Head of caudate nucleus (tissue), 42 donors: ENCODE results near the gene IKZF2.
"Not testable (repeated sequence)": the region's sequence is repeated elsewhere in the genome, so short reads cannot be mapped to it uniquely, and the experiment has no call there.

Source experiments
- DNase-seq, 42 donors: peaks; one replicate each; pipeline versions ENCODE4 v3.0.0 to v3.0.0-alpha.2; 2020 to 2021; ENCODE audit warnings: mixed read lengths in 7 of 42
- intact Hi-C: fragments of 100-400 bp; cut with DNase I; formaldehyde crosslinking; loops from one replicate; pipeline ENCODE4 v1.15.0; 2022

Gene IKZF2

DNA sequence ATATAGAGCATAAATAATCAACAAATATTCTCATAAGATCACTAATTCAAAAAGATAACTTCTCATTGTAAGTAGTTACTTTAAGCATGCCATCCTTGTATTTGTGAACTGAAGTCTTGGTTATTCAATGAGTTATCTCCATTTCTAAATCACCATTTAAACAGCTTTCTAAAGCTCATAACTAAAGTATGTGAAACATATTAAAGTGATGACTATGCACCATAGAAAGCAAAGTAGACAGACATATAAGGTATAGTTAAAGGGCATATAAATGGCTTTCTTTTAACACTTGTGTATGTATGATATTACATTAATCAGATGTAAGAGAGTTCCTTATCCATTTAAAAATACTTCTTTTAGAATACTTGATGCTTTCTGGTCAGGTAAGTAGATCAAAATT is 83.5 kb downstream of the IKZF2 start:
- no peak for DNase-seq
- intact Hi-C loops, result no loop called here

GRCh38 chr2:213066443-213066743 is 85.0 kb downstream of the IKZF2 start:
- no peak for DNase-seq
- intact Hi-C loops, result no loop called here

DNA sequence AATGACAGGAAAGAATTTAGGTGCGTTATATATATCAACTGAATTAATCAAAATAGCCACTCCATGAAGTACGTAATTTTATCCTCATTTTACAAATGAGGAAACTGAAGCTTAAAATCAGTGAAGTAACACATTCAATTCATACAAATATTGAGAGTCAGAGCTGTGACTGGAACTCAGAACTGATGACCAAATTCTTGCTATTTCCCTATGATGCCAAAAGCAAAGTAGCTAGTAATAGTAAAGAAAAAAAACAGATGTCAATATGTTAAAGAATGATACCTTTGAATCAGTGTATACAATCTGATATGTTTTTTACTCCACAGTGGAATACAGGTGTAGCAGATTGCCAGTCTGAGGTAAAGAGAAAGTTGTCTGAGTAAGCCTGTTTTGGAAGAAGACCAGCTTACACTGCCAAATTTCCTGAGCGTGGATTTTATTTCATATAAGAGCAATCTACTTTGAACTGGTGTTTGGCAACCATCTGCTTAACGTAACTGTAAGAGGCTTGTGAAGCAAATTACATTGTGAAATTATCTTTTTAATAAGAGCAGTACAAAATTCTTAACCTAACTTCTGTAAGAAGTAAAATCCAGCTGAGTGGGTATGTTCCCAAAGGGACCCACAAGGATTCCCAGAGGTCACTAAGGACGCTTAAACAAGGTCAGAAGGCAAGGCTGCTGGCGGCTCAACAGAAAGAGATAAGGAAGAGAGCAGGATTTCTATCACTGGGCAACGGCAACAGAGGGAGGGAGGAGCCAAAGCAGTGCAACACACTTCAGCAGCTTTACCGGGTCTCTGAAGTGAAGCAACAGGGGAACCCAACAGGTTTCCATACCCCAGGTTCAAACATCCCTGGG is 85.6 kb downstream of the IKZF2 start:
- DNase-seq, result no peak

DNA sequence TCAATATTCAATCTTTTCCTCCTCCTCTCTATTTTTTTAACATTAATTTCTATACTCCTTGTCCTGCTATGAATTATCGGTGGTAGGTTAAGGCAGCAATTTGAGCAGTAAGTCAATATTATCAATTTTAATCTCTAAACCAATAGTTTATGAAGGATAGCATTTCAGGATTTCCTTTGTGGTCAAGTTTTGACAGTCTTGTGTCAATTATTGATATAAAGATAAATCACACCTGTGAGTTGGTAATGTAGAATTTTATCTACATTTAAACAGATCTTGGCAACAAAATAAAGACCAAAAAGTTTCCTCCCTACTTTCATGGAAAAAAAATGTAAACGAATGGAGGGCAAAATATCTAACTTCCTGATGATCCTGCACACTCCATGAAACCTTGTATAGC is 87.3 kb downstream of the IKZF2 start:
- no peak for DNase-seq
- intact Hi-C loops, result no loop called here

More for the DNA sequence above, 85.6 kb downstream of the IKZF2 start:
- intact Hi-C loops, result no loop called here

DNA sequence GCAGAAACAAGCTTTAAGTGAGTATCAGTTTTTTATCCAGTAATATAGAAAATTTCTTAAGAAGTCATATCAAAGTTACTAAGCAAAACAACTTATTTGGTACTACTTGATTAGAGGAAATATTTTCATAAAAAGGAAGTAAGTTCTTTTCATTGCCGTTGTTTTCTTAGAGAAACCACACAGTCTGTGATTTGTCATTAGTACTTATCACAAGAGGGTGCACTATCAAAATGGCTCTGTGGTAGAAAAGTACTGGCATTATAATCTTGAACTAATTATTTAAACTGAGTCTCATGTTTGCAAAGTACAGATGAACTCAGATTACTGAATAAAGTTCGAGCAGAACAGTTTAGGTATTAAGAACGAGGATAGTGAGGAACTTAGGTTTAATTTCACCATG is 93.4 kb downstream of the IKZF2 start:
- intact Hi-C loops, result no loop called here
- DNase-seq, result no peak

DNA sequence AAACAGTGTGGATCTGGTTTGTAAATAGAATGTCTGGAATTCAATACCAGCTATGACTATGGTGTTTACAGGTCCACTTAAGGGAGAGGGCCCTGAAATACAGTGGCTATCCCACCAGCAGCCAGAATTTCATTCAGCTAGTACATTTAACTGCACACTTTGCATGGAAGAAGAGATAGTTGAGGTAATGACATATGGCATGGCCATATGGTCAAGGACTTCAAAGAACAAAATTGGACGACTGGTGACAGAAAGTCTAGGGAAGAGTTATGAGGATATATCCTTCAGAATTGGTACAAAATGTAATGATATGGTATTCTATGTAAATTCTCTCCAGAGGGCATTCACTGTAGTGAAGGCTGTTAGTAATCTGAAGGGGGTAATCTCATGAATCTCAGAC is 105.0 kb downstream of the IKZF2 start:
- intact Hi-C loops, result no loop called here

DNA sequence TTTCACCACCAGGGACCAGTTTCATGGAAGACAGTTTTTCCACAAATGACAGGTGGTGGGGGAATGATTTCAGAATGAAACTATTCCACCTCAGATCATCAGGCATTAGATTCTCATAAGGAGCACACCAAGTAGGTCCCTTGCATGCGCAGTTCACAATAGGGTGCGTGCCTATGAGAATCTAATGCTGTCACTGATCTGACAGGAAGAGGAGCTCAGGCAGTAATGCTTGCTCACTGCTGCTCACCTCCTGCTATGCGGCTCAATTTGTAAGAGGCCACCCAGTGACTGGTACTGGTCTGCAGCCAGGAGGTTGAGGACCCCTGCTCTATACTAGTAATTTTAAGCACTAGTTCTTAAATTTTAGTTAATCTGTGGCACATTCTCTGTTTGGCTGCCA is 107.8 kb downstream of the IKZF2 start:
- DNase-seq, result no peak
- intact Hi-C loops, result no loop called here

More for the DNA sequence above, 105.0 kb downstream of the IKZF2 start:
- DNase-seq, result no peak

DNA sequence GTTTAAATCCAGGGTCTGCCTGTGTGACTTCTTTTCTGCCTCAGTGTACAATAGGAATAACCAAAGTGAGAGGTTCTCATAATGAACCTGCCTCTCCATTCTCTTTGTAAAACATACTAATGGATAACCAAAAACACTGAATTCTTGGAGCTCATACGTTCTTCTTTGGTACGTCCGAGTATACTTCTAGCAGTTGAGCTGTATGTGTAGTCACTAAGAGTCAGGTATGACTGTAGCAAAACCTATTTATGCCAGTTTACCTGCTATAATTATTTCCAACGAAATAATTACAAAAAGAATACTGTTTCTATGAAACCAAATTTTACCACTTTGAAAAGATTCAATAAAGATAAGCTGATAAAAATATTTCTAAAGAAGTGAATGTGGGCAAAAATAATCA is 109.2 kb downstream of the IKZF2 start:
- DNase-seq, result no peak
- intact Hi-C loops, result no loop called here

GRCh38 chr2:213036836-213037235 is 114.6 kb downstream of the IKZF2 start:
- intact Hi-C loops, result no loop called here
- DNase-seq, result no peak

DNA sequence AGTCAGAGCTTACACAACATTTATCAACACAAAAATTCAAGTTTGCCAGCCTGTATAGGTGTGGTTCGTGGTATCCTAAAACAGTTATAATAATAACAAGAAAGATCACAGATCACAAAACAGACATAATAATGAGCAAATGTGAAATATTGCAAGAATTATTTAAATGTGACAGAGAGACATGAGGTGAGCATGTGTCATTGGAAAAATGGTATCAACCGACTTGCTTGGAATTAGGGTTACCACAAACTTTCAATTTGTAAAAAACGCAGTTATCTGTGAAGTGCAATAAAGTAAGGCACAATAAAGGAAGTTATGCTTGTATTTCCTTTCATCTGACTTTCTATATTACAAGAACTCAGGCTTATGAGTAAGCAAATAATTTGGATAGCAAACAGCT is 116.8 kb downstream of the IKZF2 start:
- no peak for DNase-seq
- intact Hi-C loops, result no loop called here

- DNase-seq, result no peak
- intact Hi-C loops, result no loop called here
These were observed 118.8 kb downstream of the IKZF2 start for GRCh38 chr2:213032607-213033006.

DNA sequence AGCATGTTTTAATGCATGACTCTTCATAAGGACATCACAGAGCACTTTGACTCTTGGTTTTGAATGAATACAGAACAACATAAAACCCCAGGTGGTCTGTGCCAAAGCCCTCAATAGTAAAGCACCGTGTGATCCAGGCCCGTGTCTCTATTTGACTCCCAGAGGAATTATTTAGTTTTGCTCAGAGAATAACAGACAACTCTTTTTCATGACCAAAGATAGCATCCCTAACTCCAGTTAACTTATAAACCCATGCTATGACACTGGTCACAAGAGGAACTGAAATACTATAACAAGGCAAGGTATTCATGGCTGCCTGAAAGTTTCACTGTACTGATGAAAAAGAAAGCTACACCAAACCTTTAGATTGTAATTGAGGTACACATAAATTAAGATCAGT is 128.4 kb downstream of the IKZF2 start:
- intact Hi-C loops, result no loop called here
- no peak for DNase-seq

- intact Hi-C loops, result no loop called here
- no peak for DNase-seq
These were observed 129.2 kb downstream of the IKZF2 start for GRCh38 chr2:213021971-213022899.

- DNase-seq, intact Hi-C loops: not testable (repeated sequence)
These were observed 130.5 kb downstream of the IKZF2 start for GRCh38 chr2:213020913-213021312.

GRCh38 chr2:213020268-213020667 is 131.1 kb downstream of the IKZF2 start:
- DNase-seq, result no peak
- intact Hi-C loops, result no loop called here

- no peak for DNase-seq
- intact Hi-C loops, result no loop called here
These were observed 132.0 kb downstream of the IKZF2 start for GRCh38 chr2:213019368-213019767.

DNA sequence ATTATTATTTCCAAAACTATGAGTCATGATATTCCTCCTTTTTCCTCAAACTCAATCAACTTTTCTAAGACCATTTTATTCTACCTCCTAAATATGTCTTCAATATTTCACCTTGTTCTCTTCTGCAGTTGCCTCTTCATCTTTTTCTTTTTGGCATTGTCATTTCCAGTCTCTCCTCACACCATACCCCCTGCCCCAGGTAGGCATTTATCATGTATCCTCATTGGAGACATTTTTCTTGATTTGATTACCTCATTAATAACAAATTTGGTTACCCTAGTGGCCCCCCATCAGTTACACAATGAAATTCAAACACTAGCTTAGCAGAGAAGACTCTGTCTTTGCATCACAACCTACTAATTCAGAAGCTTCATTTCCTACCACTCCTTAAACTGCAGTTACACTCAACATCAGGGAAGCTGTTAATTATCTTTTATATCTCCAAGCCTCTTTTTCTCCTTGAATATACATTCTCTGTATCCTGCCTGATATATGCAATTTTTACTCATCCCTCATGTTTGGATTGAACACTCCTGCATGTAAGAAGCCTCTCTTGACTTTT is 133.0 kb downstream of the IKZF2 start:
- no peak for DNase-seq
- intact Hi-C loops, result no loop called here

DNA sequence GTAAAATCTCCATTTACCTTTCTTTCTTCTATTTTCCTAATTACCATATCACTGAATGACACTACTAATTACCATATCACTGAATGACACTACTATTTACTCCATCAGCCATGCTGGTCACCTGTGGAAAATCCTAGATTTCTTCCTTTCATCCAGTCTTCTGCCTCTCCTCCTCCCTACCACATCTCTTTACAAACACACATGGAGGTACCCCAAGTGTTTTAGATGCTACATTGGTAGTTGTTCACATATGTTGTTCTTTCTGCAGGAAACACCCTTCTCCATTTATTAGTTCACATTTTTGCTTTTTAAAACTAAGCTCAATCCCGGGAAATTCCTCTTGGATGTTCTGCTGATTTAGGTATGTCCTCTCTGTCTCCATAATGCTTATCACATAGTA is 134.0 kb downstream of the IKZF2 start:
- intact Hi-C loops, result no loop called here
- no peak for DNase-seq

DNA sequence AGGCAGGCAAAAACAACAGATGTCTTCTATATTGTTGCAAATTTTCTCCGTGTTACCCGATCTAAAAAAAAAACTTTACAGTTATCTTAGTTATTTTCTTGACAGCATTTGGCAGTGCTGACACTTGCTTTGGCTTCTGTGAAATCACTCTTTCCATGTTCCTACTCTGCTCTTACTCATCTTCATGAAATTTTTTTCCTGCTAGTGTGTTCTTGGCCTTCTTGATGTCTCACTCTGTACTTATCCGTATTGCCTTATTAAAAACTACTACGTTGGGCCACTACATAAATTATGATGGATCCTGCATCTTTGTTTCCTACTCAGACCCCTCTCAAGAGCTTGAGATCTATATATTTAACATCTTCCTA is 134.4 kb downstream of the IKZF2 start:
- intact Hi-C loops, result no loop called here
- DNase-seq, result no peak
